ENCODE results near the gene NOTCH1. TPM values are rescaled to one million over a fixed set of nuclear protein-coding genes. Genes with fewer than 3 reads are reported as not detected.
A peak's percentile ranks its signal among the peaks of the same experiment; 100 is the strongest.

NOTCH1 gene
- total RNA-seq, result 10.9 and 12.1 TPM in 2 replicates
- 0.98 and 3.3 TPM in 2 replicates for polyA plus RNA-seq
- 3.7 and 14.9 TPM in 2 replicates for polyA plus RNA-seq (2012)
- 5.1 and 25.2 TPM in 2 replicates for polyA minus RNA-seq (ENCODE audit: low replicate concordance)

DNA sequence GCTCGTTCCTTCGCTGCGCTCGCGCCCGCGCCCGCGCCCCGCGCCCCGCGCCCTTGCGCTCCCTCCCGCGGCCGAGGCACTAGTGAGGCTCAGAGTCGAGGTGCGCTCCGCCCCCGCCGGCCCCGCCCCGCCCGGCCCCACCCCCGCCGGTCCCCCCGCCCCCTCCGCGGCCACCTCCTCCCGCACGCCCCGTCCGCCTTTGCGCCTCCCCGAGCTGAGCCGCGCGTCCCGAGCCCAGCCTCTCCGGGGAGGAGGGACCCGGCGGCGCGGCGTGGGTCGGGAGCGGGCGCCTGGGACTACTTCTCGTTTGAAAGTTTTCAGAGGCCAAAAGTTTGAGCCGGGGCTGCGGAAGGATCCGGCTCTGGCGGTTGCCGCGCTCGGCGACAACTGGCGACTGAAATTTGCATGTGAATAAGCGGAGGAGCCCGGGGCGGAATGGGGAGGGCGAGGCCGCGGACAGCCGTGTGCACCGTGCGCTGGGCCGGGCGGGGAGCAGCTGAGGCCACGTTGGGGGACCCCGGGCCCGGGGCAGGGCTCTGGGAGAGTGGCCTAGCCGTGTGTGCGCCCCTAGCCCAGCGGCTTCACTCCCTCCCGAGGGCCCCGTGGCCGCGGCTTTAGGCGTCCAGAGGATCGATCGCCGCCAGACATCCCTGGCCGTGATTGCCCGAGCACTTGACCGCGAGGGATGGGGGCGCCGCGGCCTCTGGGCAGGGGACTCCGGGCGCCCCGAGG, at the start of gene NOTCH1:
TSS of gene NOTCH1 (minus strand) at position 84 of the 732 bp plus-strand sequence. CDS start 262 bp downstream, outside the sequence.
- Histone ChIP-seq H3K4me2 (ENCODE audit: extremely low read depth, insufficient read depth, low read length) (peak within 1 kb of the TSS; percentile 84), H2AFZ (ENCODE audit: low read length) (no peak within 1 kb of the TSS), H3K36me3 (ENCODE audit: control insufficient read depth, insufficient read depth, low read length) (peaks cover 4% of the 10 kb centered on the region), H4K20me1 (ENCODE audit: control insufficient read depth, extremely low read depth, insufficient read depth, low read length) (no peaks in the 10 kb centered on the region), H3K27ac (ENCODE audit: insufficient read depth, low read length) (peak within 1 kb of the TSS; percentile 51), H3K9ac (ENCODE audit: insufficient read depth, low read length) (peak within 1 kb of the TSS; percentile 72), H3K27me3 (ENCODE audit: control insufficient read depth, insufficient read depth, low read length) (no peaks in the 10 kb centered on the region), H3K9me3 (ENCODE audit: control insufficient read depth, insufficient read depth, low read depth, low read length) (no peaks in the 10 kb centered on the region), H3K4me3 (replicated peaks in 1 of 4; ENCODE audit: control extremely low read depth in 1 of 4, insufficient read depth in 1 of 4, low read depth in 3 of 4, low read length in 4 of 4) (peak within 1 kb of the TSS; percentile 67 to 77 (median 70)), H3K79me2 (ENCODE audit: control insufficient read depth, insufficient read depth, low read length) (peaks cover 33% of the 10 kb centered on the region), H3K4me1 (ENCODE audit: control insufficient read depth, extremely low read depth, insufficient read depth, low read length) (peaks cover 18% of the 10 kb centered on the region)
- peak; percentile 91 to 92 for DNase-seq (ENCODE audit: low read depth in 2 of 2)
- TF ChIP-seq, protein P1, sequence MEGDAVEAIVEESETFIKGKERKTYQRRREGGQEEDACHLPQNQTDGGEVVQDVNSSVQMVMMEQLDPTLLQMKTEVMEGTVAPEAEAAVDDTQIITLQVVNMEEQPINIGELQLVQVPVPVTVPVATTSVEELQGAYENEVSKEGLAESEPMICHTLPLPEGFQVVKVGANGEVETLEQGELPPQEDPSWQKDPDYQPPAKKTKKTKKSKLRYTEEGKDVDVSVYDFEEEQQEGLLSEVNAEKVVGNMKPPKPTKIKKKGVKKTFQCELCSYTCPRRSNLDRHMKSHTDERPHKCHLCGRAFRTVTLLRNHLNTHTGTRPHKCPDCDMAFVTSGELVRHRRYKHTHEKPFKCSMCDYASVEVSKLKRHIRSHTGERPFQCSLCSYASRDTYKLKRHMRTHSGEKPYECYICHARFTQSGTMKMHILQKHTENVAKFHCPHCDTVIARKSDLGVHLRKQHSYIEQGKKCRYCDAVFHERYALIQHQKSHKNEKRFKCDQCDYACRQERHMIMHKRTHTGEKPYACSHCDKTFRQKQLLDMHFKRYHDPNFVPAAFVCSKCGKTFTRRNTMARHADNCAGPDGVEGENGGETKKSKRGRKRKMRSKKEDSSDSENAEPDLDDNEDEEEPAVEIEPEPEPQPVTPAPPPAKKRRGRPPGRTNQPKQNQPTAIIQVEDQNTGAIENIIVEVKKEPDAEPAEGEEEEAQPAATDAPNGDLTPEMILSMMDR (conservative IDR thresholded peaks at IDR 0.05 in 1 of 2, IDR thresholded peaks at IDR 0.05 in 1 of 2; ENCODE audit: low read depth in 1 of 2, low read length in 2 of 2), result no peak
- no peak for TF ChIP-seq EZH2 (IDR thresholded peaks at IDR 0.05; ENCODE audit: low read length, missing control alignments)

DNA sequence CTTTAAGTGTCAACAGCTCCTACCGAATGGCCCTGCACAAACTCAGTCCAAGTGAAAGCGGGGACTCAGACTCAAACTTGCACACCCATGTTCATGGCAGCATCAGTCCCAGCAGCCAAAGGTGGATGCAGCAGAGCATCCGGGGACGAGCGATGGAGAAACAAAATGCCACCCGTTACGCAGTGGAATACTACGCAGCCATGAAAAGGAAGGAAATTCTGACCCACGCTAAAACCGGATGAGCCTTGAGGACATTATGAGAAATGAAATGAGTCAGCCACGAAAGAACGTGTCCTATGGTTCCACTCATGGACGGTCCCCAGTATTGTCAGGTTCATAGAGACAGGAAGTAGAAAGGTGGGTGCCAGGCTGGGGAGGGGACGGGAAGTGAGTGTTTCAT, 48.6 kb upstream of the NOTCH1 start:
- Histone ChIP-seq H3K9me3 (ENCODE audit: control insufficient read depth, insufficient read depth, low read depth, low read length) (no peaks in the 10 kb centered on the region), H3K4me1 (ENCODE audit: control insufficient read depth, extremely low read depth, insufficient read depth, low read length) (peaks cover 6% of the 10 kb centered on the region), H4K20me1 (ENCODE audit: control insufficient read depth, extremely low read depth, insufficient read depth, low read length) (no peaks in the 10 kb centered on the region), H3K27me3 (ENCODE audit: control insufficient read depth, insufficient read depth, low read length) (no peaks in the 10 kb centered on the region), H3K27ac (ENCODE audit: insufficient read depth, low read length) (no peak overlapping the region), H3K36me3 (ENCODE audit: control insufficient read depth, insufficient read depth, low read length) (no peaks in the 10 kb centered on the region), H3K4me3 (replicated peaks in 1 of 4; ENCODE audit: control extremely low read depth in 1 of 4, insufficient read depth in 1 of 4, low read depth in 3 of 4, low read length in 4 of 4) (no peak overlapping the region), H2AFZ (ENCODE audit: low read length) (no peak overlapping the region), H3K9ac (ENCODE audit: insufficient read depth, low read length) (no peak overlapping the region), H3K79me2 (ENCODE audit: control insufficient read depth, insufficient read depth, low read length) (no peaks in the 10 kb centered on the region), H3K4me2 (ENCODE audit: extremely low read depth, insufficient read depth, low read length) (no peak overlapping the region)
- TF ChIP-seq, protein P1 (conservative IDR thresholded peaks at IDR 0.05 in 1 of 2, IDR thresholded peaks at IDR 0.05 in 1 of 2; ENCODE audit: low read depth in 1 of 2, low read length in 2 of 2), result no peak
- TF ChIP-seq EZH2 (IDR thresholded peaks at IDR 0.05; ENCODE audit: low read length, missing control alignments), result no peak
- no peak for DNase-seq (ENCODE audit: low read depth in 2 of 2)

DNA sequence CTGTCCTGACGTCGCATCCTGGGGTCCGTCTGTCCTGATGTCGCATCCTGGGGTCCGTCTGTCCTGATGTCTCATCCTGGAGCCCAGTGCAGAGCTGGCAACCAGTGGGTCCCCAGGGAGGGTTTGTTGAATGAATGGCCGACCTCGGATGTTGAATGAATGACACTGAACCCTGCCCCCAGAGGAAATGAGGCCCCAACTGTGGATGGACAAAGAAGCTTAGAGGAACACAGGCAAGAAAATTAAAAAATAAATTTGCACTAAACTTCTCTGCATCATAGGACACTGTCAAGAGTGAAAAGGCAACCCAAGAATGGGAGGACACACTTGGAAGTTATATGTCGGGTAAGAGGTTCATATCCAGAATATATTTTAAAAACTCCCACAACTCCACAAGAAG, 47.7 kb upstream of the NOTCH1 start:
- Histone ChIP-seq H2AFZ (ENCODE audit: low read length) (no peak overlapping the region), H3K9ac (ENCODE audit: insufficient read depth, low read length) (no peak overlapping the region), H3K4me3 (replicated peaks in 1 of 4; ENCODE audit: control extremely low read depth in 1 of 4, insufficient read depth in 1 of 4, low read depth in 3 of 4, low read length in 4 of 4) (no peak overlapping the region), H3K27me3 (ENCODE audit: control insufficient read depth, insufficient read depth, low read length) (no peaks in the 10 kb centered on the region), H3K4me1 (ENCODE audit: control insufficient read depth, extremely low read depth, insufficient read depth, low read length) (peaks cover 11% of the 10 kb centered on the region), H4K20me1 (ENCODE audit: control insufficient read depth, extremely low read depth, insufficient read depth, low read length) (no peaks in the 10 kb centered on the region), H3K36me3 (ENCODE audit: control insufficient read depth, insufficient read depth, low read length) (no peaks in the 10 kb centered on the region), H3K27ac (ENCODE audit: insufficient read depth, low read length) (no peak overlapping the region), H3K79me2 (ENCODE audit: control insufficient read depth, insufficient read depth, low read length) (no peaks in the 10 kb centered on the region), H3K4me2 (ENCODE audit: extremely low read depth, insufficient read depth, low read length) (no peak overlapping the region), H3K9me3 (ENCODE audit: control insufficient read depth, insufficient read depth, low read depth, low read length) (no peaks in the 10 kb centered on the region)
- TF ChIP-seq EZH2 (IDR thresholded peaks at IDR 0.05; ENCODE audit: low read length, missing control alignments), result no peak
- TF ChIP-seq, protein P1 (conservative IDR thresholded peaks at IDR 0.05 in 1 of 2, IDR thresholded peaks at IDR 0.05 in 1 of 2; ENCODE audit: low read depth in 1 of 2, low read length in 2 of 2), result no peak
- no peak for DNase-seq (ENCODE audit: low read depth in 2 of 2)
